SHP77 (cell line): ENCODE data around the gene TEAD4.
A peak's percentile ranks its signal among the peaks of the same experiment; 100 is the strongest.
"Not testable (repeated sequence)": the region's sequence is repeated elsewhere in the genome, so short reads cannot be mapped to it uniquely, and the experiment has no call there.

Experiments used
- DNase-seq, 2 experiments: peaks; one replicate each; lab custom pipeline; 2025; lab: John Stamatoyannopoulos, UW

The TEAD4 gene

GRCh38 chr12:3048540-3048939, 89.3 kb downstream of the TEAD4 start:
- no peak for DNase-seq

GRCh38 chr12:3049176-3049575, 90.0 kb downstream of the TEAD4 start:
- no peak for DNase-seq

- DNase-seq, result no peak
Observed at GRCh38 chr12:3049611-3050249, 90.5 kb downstream of the TEAD4 start.

GRCh38 chr12:3054374-3054773, 95.2 kb downstream of the TEAD4 start:
- DNase-seq, result no peak

GRCh38 chr12:3055026-3055703, 96.0 kb downstream of the TEAD4 start:
- no peak for DNase-seq

- DNase-seq, result no peak
Observed at GRCh38 chr12:3055704-3056467, 96.7 kb downstream of the TEAD4 start.

- DNase-seq, result no peak
Observed at GRCh38 chr12:3061059-3061458, 101.9 kb downstream of the TEAD4 start.

GRCh38 chr12:3061501-3062215, 102.5 kb downstream of the TEAD4 start:
- no peak for DNase-seq

GRCh38 chr12:3065300-3065699, 106.1 kb downstream of the TEAD4 start:
- no peak for DNase-seq

- DNase-seq, result not testable (repeated sequence)
Observed at GRCh38 chr12:3065846-3066245, 106.6 kb downstream of the TEAD4 start.

GRCh38 chr12:3069714-3070113, 110.5 kb downstream of the TEAD4 start:
- no peak for DNase-seq

- peak; percentile 15 to 55 for DNase-seq
Observed at GRCh38 chr12:3071107-3071506, 111.9 kb downstream of the TEAD4 start.

- DNase-seq, result no peak
Observed at GRCh38 chr12:3071710-3072109, 112.5 kb downstream of the TEAD4 start.

- peak in 1 of 2 experiments; percentile 29 for DNase-seq
Observed at GRCh38 chr12:3073438-3074250, 114.4 kb downstream of the TEAD4 start.

- no peak for DNase-seq
Observed at GRCh38 chr12:3075315-3075714, 116.1 kb downstream of the TEAD4 start.

GRCh38 chr12:3076730-3077571, 117.8 kb downstream of the TEAD4 start, which contains the start of gene TSPAN9:
Gene TSPAN9 (plus strand): TSS chr12:3077379. CDS start chr12:3201194, 123,815 bp downstream.
- no peak for DNase-seq

- DNase-seq, result no peak
Observed at GRCh38 chr12:3077572-3078081, 118.4 kb downstream of the TEAD4 start.

GRCh38 chr12:3078086-3078820, 119.1 kb downstream of the TEAD4 start:
- DNase-seq, result no peak

- DNase-seq, result no peak
Observed at GRCh38 chr12:3081091-3081490, 121.9 kb downstream of the TEAD4 start.

GRCh38 chr12:3081886-3082285, 122.7 kb downstream of the TEAD4 start:
- no peak for DNase-seq
